Measurements from ENCODE around the gene ZNF529. TPM values are rescaled to one million over a fixed set of nuclear protein-coding genes. Genes with fewer than 3 reads are reported as not detected.

The ZNF529 gene
- total RNA-seq, 1 experiment from 2014 or later = 16.9 TPM

- Histone ChIP-seq H3K36me3 (peaks cover 27% of the 10 kb centered on the region), H3K4me3 (peak overlapping the region; percentile 84), H3K4me1 (no peaks in the 10 kb centered on the region), H3K27ac (peak overlapping the region; percentile 96), H3K9me3 (replicated peaks) (peaks cover 12% of the 10 kb centered on the region), H3K27me3 (no peaks in the 10 kb centered on the region)
- DNase-seq = peak; percentile 15 to 26
Observed at GRCh38 chr19:36528921-36529518, 44.1 kb downstream of the ZNF529 start.

GRCh38 chr19:36528194-36528920, 44.7 kb downstream of the ZNF529 start, which contains the start of gene ZNF260:
Gene ZNF260 (minus strand): TSS chr19:36528271. CDS start chr19:36515238, 13,033 bp downstream.
- no peaks in the 10 kb centered on the region for H3K4me1 ChIP-seq
- DNase-seq = peak; percentile 93 to 94

GRCh38 chr19:36527873-36528193, 45.3 kb downstream of the ZNF529 start:
- H3K9me3 ChIP-seq (replicated peaks) = peaks cover 14% of the 10 kb centered on the region
- peaks cover 32% of the 10 kb centered on the region for H3K36me3 ChIP-seq
- DNase-seq = no peak
- no peaks in the 10 kb centered on the region for H3K27me3 ChIP-seq
- H3K4me1 ChIP-seq = no peaks in the 10 kb centered on the region
- peak overlapping the region; percentile 84 for H3K4me3 ChIP-seq
- H3K27ac ChIP-seq = peak overlapping the region; percentile 96

More at GRCh38 chr19:36528194-36528920, 44.7 kb downstream of the ZNF529 start, which contains the start of gene ZNF260:
- Histone ChIP-seq H3K4me3 (peak within 1 kb of the TSS; percentile 84), H3K27me3 (no peaks in the 10 kb centered on the region), H3K36me3 (peaks cover 28% of the 10 kb centered on the region), H3K9me3 (replicated peaks) (peaks cover 12% of the 10 kb centered on the region), H3K27ac (peak within 1 kb of the TSS; percentile 96)

GRCh38 chr19:36527341-36527740, 45.8 kb downstream of the ZNF529 start:
- Histone ChIP-seq H3K36me3 (peaks cover 36% of the 10 kb centered on the region), H3K27me3 (no peaks in the 10 kb centered on the region), H3K27ac (peak overlapping the region; percentile 96; the same call in 1 of the 2 replicates), H3K9me3 (replicated peaks) (peaks cover 18% of the 10 kb centered on the region), H3K4me1 (no peaks in the 10 kb centered on the region), H3K4me3 (peak overlapping the region; percentile 84)
- DNase-seq = peak in 1 of 2 experiments; percentile 12

GRCh38 chr19:36526581-36526980, 46.5 kb downstream of the ZNF529 start:
- no peaks in the 10 kb centered on the region for H3K4me1 ChIP-seq
- H3K27me3 ChIP-seq = no peaks in the 10 kb centered on the region
- H3K36me3 ChIP-seq = peaks cover 43% of the 10 kb centered on the region
- H3K9me3 ChIP-seq (replicated peaks) = peaks cover 18% of the 10 kb centered on the region
- DNase-seq = no peak
- no peak overlapping the region for H3K4me3 ChIP-seq
- H3K27ac ChIP-seq = no peak overlapping the region

DNA sequence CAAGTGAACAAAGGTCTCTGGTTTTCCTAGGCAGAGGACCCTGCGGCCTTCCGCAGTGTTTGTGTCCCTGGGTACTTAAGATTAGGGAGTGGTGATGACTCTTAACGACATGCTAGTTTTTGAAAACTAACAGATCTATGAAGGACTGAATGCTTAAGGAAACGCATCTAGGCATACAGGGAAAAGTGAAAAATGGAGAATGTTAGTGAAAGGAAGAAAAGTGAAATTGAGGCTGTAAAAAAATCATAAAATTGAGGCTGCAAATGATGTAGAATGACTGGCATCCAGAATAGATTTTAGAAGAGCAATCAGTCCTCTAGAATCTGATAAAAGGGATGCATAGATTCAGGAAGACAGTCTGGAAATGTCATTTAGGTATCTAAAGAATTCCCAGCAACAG, 48.5 kb downstream of the ZNF529 start:
- Histone ChIP-seq H3K4me1 (no peaks in the 10 kb centered on the region), H3K27me3 (no peaks in the 10 kb centered on the region), H3K36me3 (peaks cover 55% of the 10 kb centered on the region), H3K4me3 (no peak overlapping the region), H3K9me3 (replicated peaks) (peaks cover 24% of the 10 kb centered on the region), H3K27ac (no peak overlapping the region)
- DNase-seq = no peak

- no peak for DNase-seq
- Histone ChIP-seq H3K4me3 (no peak overlapping the region), H3K36me3 (peaks cover 71% of the 10 kb centered on the region), H3K27me3 (no peaks in the 10 kb centered on the region), H3K27ac (no peak overlapping the region), H3K9me3 (replicated peaks) (peaks cover 64% of the 10 kb centered on the region), H3K4me1 (no peaks in the 10 kb centered on the region)
Observed at GRCh38 chr19:36514012-36514612, 59.0 kb downstream of the ZNF529 start.

DNA sequence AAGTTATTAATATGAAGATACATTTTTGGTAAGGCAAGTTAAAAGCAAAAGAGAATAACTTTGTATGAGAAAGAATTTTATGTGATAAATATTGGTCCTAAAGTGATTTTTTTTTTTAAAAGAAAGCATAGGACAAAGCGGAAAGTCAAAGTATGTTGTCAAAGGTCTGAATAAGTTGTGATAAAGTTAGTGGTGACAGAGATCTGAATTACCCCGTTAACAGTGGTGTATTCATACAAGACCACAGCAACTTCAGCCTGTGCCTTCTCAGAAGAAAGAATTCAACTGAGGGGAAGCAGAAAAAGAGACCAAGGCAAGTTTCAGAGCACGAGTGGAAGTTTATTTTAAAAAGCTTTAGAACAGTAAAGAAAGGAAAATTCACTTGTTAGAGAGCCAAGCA, 64.8 kb downstream of the ZNF529 start:
- H3K4me1 ChIP-seq = no peaks in the 10 kb centered on the region
- no peak overlapping the region for H3K4me3 ChIP-seq
- H3K27me3 ChIP-seq = no peaks in the 10 kb centered on the region
- H3K36me3 ChIP-seq = peaks cover 16% of the 10 kb centered on the region
- peaks cover 29% of the 10 kb centered on the region for H3K9me3 ChIP-seq (replicated peaks)
- H3K27ac ChIP-seq = no peak overlapping the region
- DNase-seq = no peak

DNA sequence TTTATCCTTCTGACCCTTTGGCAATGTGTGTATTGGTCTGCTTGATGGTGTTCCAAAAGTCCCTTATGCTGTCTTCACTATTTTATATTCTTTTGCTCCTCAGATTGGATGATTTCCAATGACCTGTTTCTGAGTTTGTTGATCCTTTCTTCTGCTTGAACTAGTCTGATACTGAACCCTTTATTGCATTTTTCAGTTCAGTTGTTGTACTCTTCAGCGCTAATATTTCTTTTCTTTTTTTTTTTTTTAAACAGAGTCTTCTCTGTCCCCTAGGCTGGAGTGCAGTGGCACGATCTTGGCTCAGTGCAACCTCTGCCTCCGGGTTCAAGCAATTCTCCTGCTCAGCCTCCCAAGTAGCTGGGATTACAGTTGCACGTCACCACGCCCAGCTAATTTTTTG, 71.1 kb downstream of the ZNF529 start:
- Histone ChIP-seq H3K27ac (no peak overlapping the region), H3K4me3 (no peak overlapping the region), H3K4me1 (no peaks in the 10 kb centered on the region), H3K9me3 (replicated peaks) (peaks cover 13% of the 10 kb centered on the region), H3K27me3 (no peaks in the 10 kb centered on the region), H3K36me3 (no peaks in the 10 kb centered on the region)
- no peak for DNase-seq

- DNase-seq = no peak
- H3K27me3 ChIP-seq = no peaks in the 10 kb centered on the region
- peaks cover 9% of the 10 kb centered on the region for H3K9me3 ChIP-seq (replicated peaks)
- H3K36me3 ChIP-seq = no peaks in the 10 kb centered on the region
- no peaks in the 10 kb centered on the region for H3K4me1 ChIP-seq
- no peak overlapping the region for H3K4me3 ChIP-seq
- H3K27ac ChIP-seq = no peak overlapping the region
Observed at GRCh38 chr19:36497001-36497400, 76.1 kb downstream of the ZNF529 start.

Other genes with a start within 250 kb of the ZNF529 start
- gene ZFP14, start 194.1 kb downstream of the ZNF529 start, total RNA-seq (2014; rRNA removed; shearing (Covaris generic)) = 7.1 TPM in 2 replicates
- 16.8 and 17.0 TPM in 2 replicates for gene ZFP82, start 154.6 kb downstream of the ZNF529 start, total RNA-seq (2014; rRNA removed; shearing (Covaris generic))
- gene ZNF566, start 83.7 kb downstream of the ZNF529 start, total RNA-seq (2014; rRNA removed; shearing (Covaris generic)) = 17.8 and 20.9 TPM in 2 replicates
- 24.0 and 28.2 TPM in 2 replicates for gene ZNF260, start 45.0 kb downstream of the ZNF529 start, total RNA-seq (2014; rRNA removed; shearing (Covaris generic))
- gene ZNF382, start 32.0 kb upstream of the ZNF529 start, total RNA-seq (2014; rRNA removed; shearing (Covaris generic)) = 13.3 and 16.5 TPM in 2 replicates
- gene ZNF461, start 93.5 kb upstream of the ZNF529 start, total RNA-seq (2014; rRNA removed; shearing (Covaris generic)) = 10.2 and 12.0 TPM in 2 replicates
- gene ZNF567, start 114.3 kb upstream of the ZNF529 start, total RNA-seq (2014; rRNA removed; shearing (Covaris generic)) = 17.8 and 24.0 TPM in 2 replicates
- gene ZNF850, start 199.5 kb upstream of the ZNF529 start, total RNA-seq (2014; rRNA removed; shearing (Covaris generic)) = 24.0 and 28.6 TPM in 2 replicates